C4-2B (cell line): ENCODE measurements around the gene KIAA1549.

ENCODE experiments used
- ZFX ChIP-seq: fragments of 450-650 bp; IDR thresholded peaks from 2 replicates; pipeline ENCODE4 v1.6.1; 2017
- TF ChIP-seq, protein P1 (sequence below): fragments of 450-650 bp; conservative IDR thresholded peaks from 2 replicates; pipeline ENCODE4 v1.5.1; 2017; ENCODE audit warnings: mild to moderate bottlenecking

DNA sequence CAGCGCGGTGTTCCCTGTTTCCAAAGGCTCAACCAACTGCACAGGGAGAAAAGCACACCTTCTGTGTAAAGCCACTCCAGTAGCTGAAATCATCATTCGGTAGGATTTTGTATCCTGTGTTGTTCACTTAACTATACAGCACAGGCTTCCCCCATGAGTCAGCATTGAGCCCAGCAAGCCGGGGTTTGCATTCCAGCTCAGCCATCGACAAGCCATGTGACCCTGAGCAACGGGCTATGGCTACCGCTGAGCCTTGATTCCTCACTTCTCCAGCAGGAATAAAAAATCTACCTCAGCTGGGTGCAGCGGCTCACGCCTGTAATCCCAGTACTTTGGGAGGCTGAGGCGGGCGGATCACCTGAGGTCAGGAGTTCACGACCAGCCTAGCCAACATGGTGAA is 139.1 kb downstream of the KIAA1549 start:
- TF ChIP-seq, protein P1, sequence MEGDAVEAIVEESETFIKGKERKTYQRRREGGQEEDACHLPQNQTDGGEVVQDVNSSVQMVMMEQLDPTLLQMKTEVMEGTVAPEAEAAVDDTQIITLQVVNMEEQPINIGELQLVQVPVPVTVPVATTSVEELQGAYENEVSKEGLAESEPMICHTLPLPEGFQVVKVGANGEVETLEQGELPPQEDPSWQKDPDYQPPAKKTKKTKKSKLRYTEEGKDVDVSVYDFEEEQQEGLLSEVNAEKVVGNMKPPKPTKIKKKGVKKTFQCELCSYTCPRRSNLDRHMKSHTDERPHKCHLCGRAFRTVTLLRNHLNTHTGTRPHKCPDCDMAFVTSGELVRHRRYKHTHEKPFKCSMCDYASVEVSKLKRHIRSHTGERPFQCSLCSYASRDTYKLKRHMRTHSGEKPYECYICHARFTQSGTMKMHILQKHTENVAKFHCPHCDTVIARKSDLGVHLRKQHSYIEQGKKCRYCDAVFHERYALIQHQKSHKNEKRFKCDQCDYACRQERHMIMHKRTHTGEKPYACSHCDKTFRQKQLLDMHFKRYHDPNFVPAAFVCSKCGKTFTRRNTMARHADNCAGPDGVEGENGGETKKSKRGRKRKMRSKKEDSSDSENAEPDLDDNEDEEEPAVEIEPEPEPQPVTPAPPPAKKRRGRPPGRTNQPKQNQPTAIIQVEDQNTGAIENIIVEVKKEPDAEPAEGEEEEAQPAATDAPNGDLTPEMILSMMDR = no peak
- no peak for TF ChIP-seq ZFX
